ENCODE results near the gene C2CD4B. TPM values are rescaled to one million over a fixed set of nuclear protein-coding genes. Genes with fewer than 3 reads are reported as not detected.

C2CD4B gene
- total and polyA plus RNA-seq, 8 donors: 2.3 to 30.3 (median 13.1) TPM; not detected in 1

DNA sequence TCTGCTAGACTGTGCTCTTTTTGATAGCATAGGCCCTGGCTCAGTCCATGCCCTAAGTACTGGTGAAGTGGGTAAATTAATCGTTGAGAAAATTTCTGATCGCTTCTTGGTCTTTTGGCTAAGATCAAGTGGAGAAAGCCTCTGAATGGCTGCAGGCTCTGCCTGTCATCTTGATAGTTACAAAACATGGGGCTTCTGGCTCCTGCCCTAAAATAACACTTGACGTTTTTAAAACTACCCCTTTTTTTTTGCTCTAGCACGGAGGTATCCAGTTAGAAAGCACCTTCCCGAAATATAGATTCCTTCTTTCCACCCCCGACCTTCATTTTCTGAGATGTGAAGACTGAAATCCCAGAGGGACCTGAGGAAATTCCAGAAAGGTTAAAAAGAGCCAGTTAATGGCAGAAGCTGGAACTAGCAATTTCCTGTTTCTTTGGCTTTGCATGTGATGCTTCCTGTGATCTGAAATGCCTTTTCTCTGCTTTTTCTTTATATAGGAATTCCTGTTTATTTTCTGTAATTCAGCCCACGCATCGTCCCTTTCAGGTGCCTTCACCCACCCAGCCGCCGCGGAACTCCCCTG, 799 bp upstream of the C2CD4B start:
- no peak for TF ChIP-seq POLR2A (IDR thresholded peaks at IDR 0.05)
- no peak for TF ChIP-seq EP300 (IDR thresholded peaks at IDR 0.05)
- TF ChIP-seq POLR2AphosphoS5 (IDR thresholded peaks at IDR 0.05): no peak
- TF ChIP-seq, protein P1, sequence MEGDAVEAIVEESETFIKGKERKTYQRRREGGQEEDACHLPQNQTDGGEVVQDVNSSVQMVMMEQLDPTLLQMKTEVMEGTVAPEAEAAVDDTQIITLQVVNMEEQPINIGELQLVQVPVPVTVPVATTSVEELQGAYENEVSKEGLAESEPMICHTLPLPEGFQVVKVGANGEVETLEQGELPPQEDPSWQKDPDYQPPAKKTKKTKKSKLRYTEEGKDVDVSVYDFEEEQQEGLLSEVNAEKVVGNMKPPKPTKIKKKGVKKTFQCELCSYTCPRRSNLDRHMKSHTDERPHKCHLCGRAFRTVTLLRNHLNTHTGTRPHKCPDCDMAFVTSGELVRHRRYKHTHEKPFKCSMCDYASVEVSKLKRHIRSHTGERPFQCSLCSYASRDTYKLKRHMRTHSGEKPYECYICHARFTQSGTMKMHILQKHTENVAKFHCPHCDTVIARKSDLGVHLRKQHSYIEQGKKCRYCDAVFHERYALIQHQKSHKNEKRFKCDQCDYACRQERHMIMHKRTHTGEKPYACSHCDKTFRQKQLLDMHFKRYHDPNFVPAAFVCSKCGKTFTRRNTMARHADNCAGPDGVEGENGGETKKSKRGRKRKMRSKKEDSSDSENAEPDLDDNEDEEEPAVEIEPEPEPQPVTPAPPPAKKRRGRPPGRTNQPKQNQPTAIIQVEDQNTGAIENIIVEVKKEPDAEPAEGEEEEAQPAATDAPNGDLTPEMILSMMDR (IDR thresholded peaks at IDR 0.05): no peak
- no peaks in the 10 kb centered on the region for H3K9me3 ChIP-seq
- intact Hi-C loops (cut with DNase I; ENCODE audit: low total_unique reads): loop anchor here (10.0 kb wide), 1 partner anchor 59 kb away; no protein-coding TSS in a partner anchor
- H3K4me1 ChIP-seq: peaks cover 10 to 36% (median 32%) of the 10 kb centered on the region in 4 donors
- WGBS, 5 donors: 61 to 74% (median 70%) methylated on average over 11 of the region's 11 CpGs
- DNase-seq: no peak
- peaks cover 0 to 61% (median 15%) of the 10 kb centered on the region in 3 donors for H3K27me3 ChIP-seq
- no peaks in the 10 kb centered on the region for H3K36me3 ChIP-seq
- H3K4me3 ChIP-seq: peak overlapping the region; percentile 51 to 74 (median 62)
- peak overlapping the region; percentile 75 to 87 (median 86) for H3K27ac ChIP-seq

DNA sequence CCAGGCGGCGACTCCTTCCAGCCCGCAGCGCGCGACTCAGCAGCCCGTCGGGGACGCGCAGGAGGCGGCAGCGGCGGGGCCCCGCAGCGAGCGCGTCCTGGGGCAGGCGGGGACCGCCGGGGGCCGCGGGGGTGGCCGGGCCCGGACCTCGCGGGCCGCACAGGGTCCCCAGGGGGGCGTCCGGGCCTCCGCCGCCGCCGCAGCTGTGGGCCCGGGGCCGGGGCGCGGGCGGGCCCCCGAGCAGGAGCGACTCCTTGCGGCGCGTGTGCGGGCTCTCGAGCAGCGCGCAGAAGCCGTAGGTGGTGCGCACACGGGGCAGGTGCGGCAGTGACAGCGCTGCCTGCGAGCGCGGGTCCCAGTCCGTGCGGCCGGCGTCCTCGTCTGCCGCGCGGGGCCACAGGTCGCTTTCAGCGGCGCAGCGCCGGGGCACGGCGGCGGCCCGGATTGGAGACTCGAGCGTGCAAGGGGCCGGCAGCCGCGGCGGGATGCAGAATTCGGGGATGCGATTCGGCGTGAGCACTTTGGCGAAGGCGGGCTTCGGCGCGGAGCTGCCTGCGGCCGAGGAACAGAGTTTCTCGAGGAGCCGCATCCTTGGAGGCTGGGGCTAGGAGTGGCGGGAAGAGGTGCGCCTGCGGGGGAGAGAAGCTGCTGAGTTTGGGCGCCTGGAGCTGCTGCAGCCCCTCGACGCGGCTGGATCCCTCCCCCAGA, 535 bp downstream of the C2CD4B start:
- peak overlapping the region; percentile 51 to 74 (median 62) for H3K4me3 ChIP-seq
- peak overlapping the region; percentile 75 to 90 (median 87) for H3K27ac ChIP-seq
- H3K4me1 ChIP-seq: peaks cover 10 to 36% (median 32%) of the 10 kb centered on the region in 4 donors
- no peaks in the 10 kb centered on the region for H3K9me3 ChIP-seq
- DNase-seq: peak in 1 of 2 donors; percentile 62
- H3K36me3 ChIP-seq: no peaks in the 10 kb centered on the region
- WGBS, 5 donors: 1 to 2% (median 1%) methylated on average over 17 to 98 of the region's 98 CpGs
- intact Hi-C loops (cut with DNase I; ENCODE audit: low total_unique reads): loop anchor here (10.0 kb wide), 1 partner anchor 60 kb away; no protein-coding TSS in a partner anchor
- peak in 1 of 3 donors; percentile 9 for TF ChIP-seq POLR2AphosphoS5 (IDR thresholded peaks at IDR 0.05)
- TF ChIP-seq EP300 (IDR thresholded peaks at IDR 0.05): no peak
- peaks cover 0 to 61% (median 15%) of the 10 kb centered on the region in 3 donors for H3K27me3 ChIP-seq

DNA sequence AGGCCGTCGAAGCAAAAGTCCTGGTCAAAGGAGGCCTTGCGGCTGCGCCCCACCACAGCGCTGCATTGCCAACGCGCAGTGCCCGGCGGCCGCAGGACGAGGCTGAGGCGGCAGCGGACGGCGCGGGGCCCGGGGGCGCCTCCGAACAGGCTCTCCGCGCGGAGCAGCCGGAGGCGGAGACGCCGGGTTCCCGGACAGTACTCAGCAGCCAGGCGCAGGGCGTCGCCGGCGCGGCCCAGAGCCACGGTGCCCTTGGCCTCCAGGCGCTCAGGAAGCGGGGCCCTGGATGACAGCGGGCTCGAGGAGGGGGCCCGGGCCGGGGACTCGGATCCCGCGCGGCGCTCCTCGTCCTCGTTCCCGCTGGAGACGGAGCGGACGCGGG, 1.1 kb downstream of the C2CD4B start:
- peaks cover 0 to 61% (median 15%) of the 10 kb centered on the region in 3 donors for H3K27me3 ChIP-seq
- DNase-seq: peak; percentile 37 to 58
- peak overlapping the region; percentile 75 to 90 (median 87) for H3K27ac ChIP-seq
- intact Hi-C loops (cut with DNase I; ENCODE audit: low total_unique reads): loop anchor here (10.0 kb wide), 1 partner anchor 61 kb away; no protein-coding TSS in a partner anchor
- no peaks in the 10 kb centered on the region for H3K36me3 ChIP-seq
- TF ChIP-seq POLR2AphosphoS5 (IDR thresholded peaks at IDR 0.05) (peak in 1 of 3 donors; percentile 40), EP300 (IDR thresholded peaks at IDR 0.05) (no peak)
- TF ChIP-seq, protein P1 (IDR thresholded peaks at IDR 0.05): no peak
- H3K9me3 ChIP-seq: no peaks in the 10 kb centered on the region
- WGBS, 5 donors: 2 to 3% (median 2%) methylated on average over 28 to 52 of the region's 52 CpGs; no CpG with 5 or more reads in 2 of the 5 donors
- H3K4me1 ChIP-seq: peaks cover 10 to 36% (median 32%) of the 10 kb centered on the region in 4 donors
- H3K4me3 ChIP-seq: peak overlapping the region; percentile 51 to 74 (median 62)

DNA sequence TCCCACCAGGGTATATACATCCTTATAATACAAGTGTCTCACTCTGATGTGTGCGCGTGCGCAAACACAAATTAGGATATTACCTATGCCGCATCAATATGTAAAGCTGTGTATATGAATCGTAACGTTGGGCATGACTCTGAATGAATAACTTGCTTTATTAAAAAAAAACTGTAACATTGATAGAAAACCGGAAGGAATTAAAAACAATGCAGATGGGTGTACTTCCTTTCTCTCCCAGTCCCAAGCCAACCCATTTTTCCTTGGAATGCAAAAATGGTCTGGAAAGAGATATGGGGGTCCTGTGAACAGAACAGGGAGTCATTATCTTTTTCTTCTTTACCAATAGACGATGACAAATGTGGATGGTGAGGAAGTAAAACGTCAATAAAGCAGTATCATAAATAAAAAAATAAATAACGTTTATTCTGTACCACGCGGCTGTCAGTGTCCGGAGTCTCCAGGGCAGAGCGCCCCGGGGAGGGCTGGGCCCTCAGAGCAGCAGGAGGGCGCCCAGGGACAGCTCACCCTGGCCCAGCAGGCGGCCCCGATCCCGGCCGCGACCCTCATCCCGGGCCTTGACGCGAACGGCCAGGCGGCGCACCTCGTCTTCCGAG, 1.6 kb downstream of the C2CD4B start:
- no peak for DNase-seq
- Histone ChIP-seq H3K36me3 (no peaks in the 10 kb centered on the region), H3K27ac (peak overlapping the region; percentile 75 to 90 (median 87)), H3K9me3 (no peaks in the 10 kb centered on the region), H3K4me1 (peaks cover 10 to 36% (median 32%) of the 10 kb centered on the region in 4 donors), H3K4me3 (peak overlapping the region; percentile 51 to 74 (median 62)), H3K27me3 (peaks cover 0 to 61% (median 15%) of the 10 kb centered on the region in 3 donors)
- WGBS, 5 donors: 10 to 25% (median 18%) methylated on average over 19 to 29 of the region's 29 CpGs
- intact Hi-C loops (cut with DNase I; ENCODE audit: low total_unique reads): loop anchor here (10.0 kb wide), 1 partner anchor 61 kb away; no protein-coding TSS in a partner anchor
- TF ChIP-seq EP300 (IDR thresholded peaks at IDR 0.05): no peak
- no peak for TF ChIP-seq POLR2A (IDR thresholded peaks at IDR 0.05)
- no peak for TF ChIP-seq POLR2AphosphoS5 (IDR thresholded peaks at IDR 0.05)
- TF ChIP-seq, protein P1 (IDR thresholded peaks at IDR 0.05): no peak

Data from stomach (tissue), 9 donors.